NCI-H460 (cell line): ENCODE results near the gene CFAP43. TPM values are rescaled to one million over a fixed set of nuclear protein-coding genes. Genes with fewer than 3 reads are reported as not detected.
"Not testable (repeated sequence)": the region's sequence is repeated elsewhere in the genome, so short reads cannot be mapped to it uniquely, and the experiment has no call there.

Experiments
- DNase-seq: peaks from one replicate; pipeline ENCODE4 v3.0.0-alpha.2; 2016; ENCODE audit warnings: low read depth; ENCODE audit errors: extremely low read depth
- total RNA-seq: library from RNA; depleted of rRNA; stranded (reverse); fragments of >200 nt; shearing (Covaris generic); gene quantifications from 2 replicates; pipeline ENCODE4 v1.2.3, GENCODE V29; 2014

The CFAP43 gene
- total RNA-seq, 1 experiment from 2014 or later, result 0.22 TPM

DNA sequence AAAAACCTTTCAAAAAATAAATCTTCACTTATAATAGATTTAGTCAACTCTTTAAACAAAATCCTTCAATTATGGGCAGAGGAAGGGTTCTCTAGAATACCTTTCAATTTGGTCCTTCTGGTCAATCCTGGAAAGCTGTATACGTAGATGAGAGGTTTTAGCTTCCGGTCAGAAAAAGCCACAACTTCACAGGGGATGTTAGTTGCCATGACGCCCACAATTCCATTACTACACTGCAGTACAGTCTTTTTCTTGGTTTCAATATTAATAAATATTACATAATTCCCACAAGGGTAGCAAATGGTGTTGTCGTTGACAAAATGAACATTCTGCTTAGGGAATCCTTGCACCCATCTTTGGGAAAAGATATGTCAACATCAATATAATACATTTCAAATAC lies 1.7 kb downstream of the CFAP43 start:
- DNase-seq, result no peak

GRCh38 chr10:104223304-104223703 lies 8.9 kb downstream of the CFAP43 start:
- no peak for DNase-seq

GRCh38 chr10:104220522-104220921 lies 11.6 kb downstream of the CFAP43 start:
- DNase-seq, result no peak

DNA sequence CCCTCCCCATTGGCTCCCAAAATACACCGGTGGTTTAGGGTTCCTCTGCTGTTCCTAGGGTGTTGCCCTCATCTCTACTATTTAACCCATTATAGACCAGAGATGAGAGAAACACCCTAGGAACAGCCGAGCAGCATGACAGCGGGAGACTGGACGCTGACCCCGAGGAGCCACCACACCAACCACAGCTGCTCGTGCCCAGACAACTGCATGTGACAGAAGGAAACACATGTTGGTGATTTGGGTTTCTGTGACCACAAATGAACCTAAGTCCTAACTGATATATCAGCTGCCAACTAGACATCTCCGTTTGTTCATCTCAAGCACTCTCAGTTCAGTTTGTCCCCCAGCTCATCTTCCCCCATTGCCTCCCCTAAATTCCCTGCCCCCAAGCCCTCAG lies 13.4 kb downstream of the CFAP43 start:
- no peak for DNase-seq

DNA sequence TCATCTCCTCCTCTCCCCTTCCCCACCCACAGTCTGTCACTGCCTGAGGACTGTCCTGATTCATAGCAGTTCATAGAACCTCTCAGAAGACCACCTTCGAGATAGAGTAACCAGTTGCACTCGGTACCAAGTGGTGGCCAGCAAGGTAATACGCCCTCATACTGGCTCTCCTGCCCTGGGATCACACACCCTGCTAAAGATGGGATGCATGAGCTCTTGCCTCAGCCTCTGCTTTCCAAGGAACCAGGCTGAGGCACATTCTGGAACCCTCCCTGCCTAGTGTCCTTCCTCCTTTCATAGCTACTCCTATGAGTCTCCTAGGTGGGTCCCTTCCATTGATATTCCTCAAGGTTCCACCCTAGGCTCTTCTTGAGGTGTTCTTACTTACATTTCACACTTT lies 15.5 kb downstream of the CFAP43 start:
- DNase-seq, result no peak

DNA sequence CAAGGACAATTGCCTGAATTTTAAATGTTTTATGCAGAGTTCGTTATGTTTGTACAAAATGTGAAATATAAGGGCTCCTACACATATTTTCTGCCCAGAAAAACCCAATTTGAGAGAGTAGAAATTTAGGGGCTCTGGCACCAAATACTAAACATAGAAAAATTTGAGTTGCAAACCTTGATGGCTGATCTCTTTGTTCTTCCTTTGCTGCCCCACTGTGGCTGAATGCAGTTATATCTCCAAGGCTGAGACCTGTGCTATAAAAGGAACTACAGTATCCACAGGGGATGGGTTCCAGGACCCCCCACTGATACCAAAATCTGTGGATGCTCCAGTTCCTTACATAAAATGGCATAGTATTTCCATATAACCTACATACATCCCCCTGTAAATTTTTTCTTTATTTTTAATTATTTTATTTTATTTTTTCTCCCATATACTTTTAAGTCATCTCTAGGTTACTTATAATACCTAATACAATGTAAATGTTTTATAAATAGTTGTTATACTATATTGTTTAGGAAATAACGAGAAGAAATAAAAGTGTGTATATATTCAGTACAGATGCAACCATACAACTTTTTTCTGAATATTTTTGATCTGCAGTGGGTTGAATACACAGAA lies 22.5 kb downstream of the CFAP43 start:
- peak; percentile 48 for DNase-seq

GRCh38 chr10:104208730-104209129 lies 23.4 kb downstream of the CFAP43 start:
- DNase-seq, result no peak

GRCh38 chr10:104202231-104202630 lies 29.9 kb downstream of the CFAP43 start:
- no peak for DNase-seq

DNA sequence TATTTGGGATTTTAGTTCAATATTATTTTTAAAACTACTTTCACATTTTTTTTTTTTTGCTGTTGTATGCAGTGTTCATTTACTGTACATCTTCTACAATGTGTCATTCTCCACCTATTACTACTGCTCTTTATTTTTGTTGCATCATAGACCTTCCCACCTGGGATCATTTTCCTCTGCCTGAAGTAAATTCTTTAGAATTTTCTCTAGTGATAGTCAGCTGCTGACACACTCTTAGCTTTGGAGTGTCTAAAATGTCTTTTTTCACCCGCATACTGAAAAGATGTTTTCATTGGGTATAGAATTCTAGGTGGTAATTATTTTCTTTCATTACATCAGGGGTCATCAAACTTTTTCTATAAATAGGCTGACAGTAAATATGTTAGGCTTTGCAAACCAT lies 30.5 kb downstream of the CFAP43 start:
- DNase-seq, result no peak

DNA sequence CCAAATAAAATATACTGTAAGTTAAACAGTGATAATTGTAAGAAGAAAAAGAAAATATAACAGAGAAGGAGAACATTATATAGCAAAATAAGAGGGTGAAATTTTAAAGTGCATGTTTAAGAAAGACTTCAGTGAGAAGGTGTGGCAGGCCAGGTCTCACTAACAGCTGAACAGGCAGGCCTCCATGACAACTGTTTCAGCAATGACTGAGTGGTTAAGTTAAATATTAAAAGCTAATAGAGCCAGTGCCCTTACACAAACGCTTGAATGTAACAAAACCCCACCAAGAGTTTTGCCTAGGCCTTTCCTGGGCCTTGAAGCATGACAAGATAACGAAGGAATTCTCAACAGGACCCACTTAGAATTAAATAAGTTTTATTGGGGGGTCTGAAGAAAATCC lies 32.6 kb downstream of the CFAP43 start:
- no peak for DNase-seq

DNA sequence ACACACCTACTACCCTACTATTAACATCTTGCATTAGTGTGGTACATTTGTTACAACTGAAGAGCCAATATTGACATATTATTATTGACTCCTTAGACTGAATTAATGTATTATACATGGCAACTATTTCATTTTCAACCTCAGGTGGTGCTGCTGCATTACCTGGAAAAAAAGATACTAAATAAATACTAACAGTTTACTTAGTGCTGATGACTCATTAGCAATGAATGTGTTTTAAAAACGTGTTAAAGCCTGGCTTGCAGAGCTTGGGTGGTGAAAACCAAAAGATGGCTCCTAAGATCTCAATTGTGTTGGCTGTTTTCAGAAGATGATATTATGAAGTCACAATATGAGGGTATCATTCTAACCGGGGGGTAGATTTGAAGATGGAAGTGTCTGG lies 34.8 kb downstream of the CFAP43 start:
- DNase-seq, result no peak

- DNase-seq, result no peak
Observed at GRCh38 chr10:104195706-104196105, 36.5 kb downstream of the CFAP43 start.

DNA sequence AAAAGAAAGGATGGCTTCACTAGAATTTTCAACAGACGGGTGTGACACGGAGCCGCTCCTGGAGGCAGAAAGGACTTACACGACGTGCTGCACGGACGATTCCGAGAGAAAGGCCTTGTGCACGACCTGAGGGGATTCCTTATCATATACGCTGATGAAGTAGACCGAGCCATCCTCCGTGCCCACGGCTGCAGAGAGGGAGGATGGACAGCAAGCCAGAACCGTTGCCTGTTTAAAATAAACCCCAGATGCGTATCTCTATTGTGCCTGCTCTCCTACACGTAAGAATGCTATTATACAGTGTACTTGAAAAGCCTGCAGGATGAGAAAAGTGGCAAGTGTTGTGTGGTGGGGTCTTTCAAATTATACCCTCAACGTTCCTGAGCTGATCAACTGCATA lies 38.4 kb downstream of the CFAP43 start:
- no peak for DNase-seq

GRCh38 chr10:104190695-104191094 lies 41.5 kb downstream of the CFAP43 start:
- DNase-seq, result no peak

GRCh38 chr10:104183682-104184081 lies 48.5 kb downstream of the CFAP43 start:
- no peak for DNase-seq

- not testable (repeated sequence) for DNase-seq
Observed at GRCh38 chr10:104174136-104174535, 58.0 kb downstream of the CFAP43 start.

GRCh38 chr10:104170610-104171254 lies 61.4 kb downstream of the CFAP43 start:
- no peak for DNase-seq

DNA sequence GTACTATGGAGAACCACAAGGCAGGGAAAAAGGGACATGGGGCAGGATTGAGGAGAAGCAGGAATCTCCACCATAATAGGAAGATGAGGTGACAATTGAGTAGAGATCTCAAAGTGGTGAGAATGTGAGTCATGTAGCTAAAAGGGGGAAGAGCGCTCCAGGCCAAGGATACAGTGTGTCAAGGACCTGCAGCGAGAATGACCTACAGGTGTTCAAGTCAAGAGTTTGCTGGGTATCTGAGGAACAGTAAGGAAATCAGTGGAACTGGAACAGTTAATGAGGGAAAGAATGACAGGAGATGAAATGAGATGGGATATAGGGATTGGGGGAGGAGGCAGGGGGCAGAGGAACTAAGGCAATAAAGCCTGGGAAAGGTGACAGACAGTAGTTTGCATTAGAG lies 76.6 kb downstream of the CFAP43 start:
- no peak for DNase-seq

DNA sequence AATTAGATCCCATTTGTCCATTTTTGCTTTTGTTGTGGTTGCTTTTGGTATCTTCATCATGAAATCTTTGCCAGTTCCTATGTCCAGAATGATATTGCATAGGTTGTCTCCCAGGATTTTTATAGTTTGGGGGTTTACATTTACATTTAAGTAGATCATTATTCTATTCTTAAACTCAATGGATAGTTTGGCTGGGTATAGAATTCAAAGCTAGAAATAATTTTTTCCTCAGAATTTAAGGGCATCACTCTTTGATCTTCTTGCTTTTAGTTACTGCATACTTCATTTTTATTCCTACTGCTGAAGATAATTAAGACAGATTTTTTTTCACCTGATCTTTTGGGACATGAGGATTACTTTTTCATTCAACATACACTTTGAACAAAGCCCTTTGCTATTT lies 80.4 kb downstream of the CFAP43 start:
- DNase-seq, result no peak

DNA sequence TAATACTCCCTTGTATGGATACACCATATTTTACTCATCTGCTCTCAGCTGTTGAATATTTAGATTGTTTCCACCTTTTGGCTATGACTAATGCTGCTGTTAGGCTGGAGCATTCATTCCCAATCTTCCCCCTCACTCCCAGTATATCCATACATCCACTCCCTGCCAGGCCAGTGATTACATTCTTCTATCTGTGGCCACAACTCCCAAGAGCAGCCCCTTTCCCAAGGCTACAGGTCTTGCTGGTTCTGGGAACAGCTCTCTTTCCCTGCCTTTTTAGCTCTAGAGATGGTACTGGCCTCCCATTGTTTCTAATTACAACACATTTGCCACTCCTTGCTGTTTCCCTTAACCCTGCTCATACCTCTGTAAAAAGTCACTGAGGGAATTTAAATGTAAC lies 82.0 kb downstream of the CFAP43 start:
- no peak for DNase-seq

DNA sequence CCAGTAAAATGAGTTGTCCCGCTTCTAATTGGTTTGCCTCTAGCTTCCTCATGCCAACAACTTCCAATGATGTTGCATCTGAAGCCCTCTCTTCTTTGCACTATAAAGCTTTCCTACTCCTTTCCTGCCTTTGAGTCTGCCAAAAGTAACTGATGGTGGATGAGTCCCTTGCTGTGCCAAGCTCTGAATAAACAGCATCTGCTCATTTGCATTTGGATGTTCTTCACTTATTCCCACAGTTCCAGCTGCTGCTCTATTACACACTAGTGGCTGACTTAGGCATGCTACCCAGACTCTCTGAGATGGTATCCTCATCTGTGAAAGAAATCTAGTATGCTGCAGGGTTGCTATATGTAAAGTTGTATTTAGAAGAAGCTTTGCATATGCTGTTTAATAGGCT lies 85.3 kb downstream of the CFAP43 start:
- no peak for DNase-seq

DNA sequence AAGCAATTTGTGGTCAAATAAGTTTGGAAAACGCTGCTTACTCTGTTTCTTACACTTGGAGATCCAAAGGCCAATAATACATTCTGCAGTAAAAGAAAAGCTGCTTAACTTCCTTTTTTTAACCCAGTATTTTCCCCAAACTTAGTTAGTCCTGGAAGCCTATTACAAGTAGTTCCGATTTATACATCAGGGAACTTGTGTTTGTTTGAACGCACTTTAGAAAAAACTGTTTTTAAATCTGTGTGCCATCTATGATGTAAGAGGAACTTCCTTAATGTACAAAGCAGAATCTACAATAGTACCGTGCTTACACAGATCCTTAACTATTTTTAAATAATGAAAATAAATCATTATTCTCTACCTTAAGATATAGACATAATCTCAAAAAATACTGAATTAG lies 87.2 kb downstream of the CFAP43 start:
- no peak for DNase-seq

GRCh38 chr10:104143829-104144228 lies 88.3 kb downstream of the CFAP43 start:
- no peak for DNase-seq
